Neural progenitor cell (in vitro differentiated cells): ENCODE results near the gene SYDE1. TPM values are rescaled to one million over a fixed set of nuclear protein-coding genes. Genes with fewer than 3 reads are reported as not detected.

ENCODE experiments used
- DNase-seq: peaks from one replicate; pipeline ENCODE4 v3.0.0-alpha.2; 2016; ENCODE audit warnings: low spot score
- H2AFZ ChIP-seq: fragments of 200-600 bp; sonication (generic); replicated peaks from 2 replicates; pipeline ENCODE4 v1.6.1; 2016; ENCODE audit warnings: antibody characterized with exemption
- H3F3A ChIP-seq: fragments of 200-600 bp; sonication (generic); 2 replicates; pipeline ENCODE4 v1.6.1; 2016; ENCODE audit warnings: antibody characterized with exemption, low read depth
- H3K27ac ChIP-seq: fragments of 200-600 bp; sonication (generic); 2 replicates; pipeline ENCODE4 v1.5.1; 2016; ENCODE audit warnings: mild to moderate bottlenecking
- H3K27me3 ChIP-seq: fragments of 200-600 bp; sonication (generic); 2 replicates; pipeline ENCODE4 v1.6.1; 2016; ENCODE audit warnings: mild to moderate bottlenecking, moderate library complexity
- H3K36me3 ChIP-seq: fragments of 200-600 bp; sonication (generic); 2 replicates; pipeline ENCODE4 v1.5.1; 2016
- H3K4me1 ChIP-seq: fragments of 200-600 bp; sonication (generic); 2 replicates; pipeline ENCODE4 v1.6.1; 2016; ENCODE audit warnings: mixed run types
- H3K4me2 ChIP-seq: fragments of 200-600 bp; sonication (generic); 2 replicates; pipeline ENCODE4 v1.6.1; 2016
- H3K4me3 ChIP-seq: fragments of 200-600 bp; sonication (generic); 2 replicates; pipeline ENCODE4 v1.5.1; 2016
- H3K79me2 ChIP-seq: fragments of 200-600 bp; sonication (generic); 2 replicates; pipeline ENCODE4 v1.6.1; 2016; ENCODE audit warnings: low read depth
- H3K9ac ChIP-seq: fragments of 200-600 bp; sonication (generic); 2 replicates; pipeline ENCODE4 v1.6.1; 2016
- H3K9me3 ChIP-seq: fragments of 200-600 bp; sonication (generic); 2 replicates; pipeline ENCODE4 v1.5.1; 2016; ENCODE audit warnings: low read depth
- H4K20me1 ChIP-seq: fragments of 200-600 bp; sonication (generic); 2 replicates; pipeline ENCODE4 v1.6.1; 2016; ENCODE audit warnings: low read depth
- H3K27ac Mint-ChIP-seq: 3 replicates; pipeline ENCODE4 v1.8.0; 2021; ENCODE audit warnings: mixed read lengths
- H3K27me3 Mint-ChIP-seq: 2 replicates; pipeline ENCODE4 v1.8.0; 2022; ENCODE audit warnings: low read depth, mild to moderate bottlenecking, inconsistent platforms, moderate library complexity, mixed read lengths; ENCODE audit not compliant: insufficient read depth
- H3K36me3 Mint-ChIP-seq: 3 replicates; pipeline ENCODE4 v1.8.0; 2021; ENCODE audit warnings: mixed read lengths
- H3K4me1 Mint-ChIP-seq: 3 replicates; pipeline ENCODE4 v1.8.0; 2021; ENCODE audit warnings: mixed read lengths
- H3K4me3 Mint-ChIP-seq: 3 replicates; pipeline ENCODE4 v1.8.0; 2021; ENCODE audit warnings: mild to moderate bottlenecking, moderate library complexity, mixed read lengths
- H3K9me3 Mint-ChIP-seq: 3 replicates; pipeline ENCODE4 v1.8.0; 2020; ENCODE audit warnings: mixed read lengths
- CTCF ChIP-seq: fragments of 200-600 bp; sonication (generic); IDR thresholded peaks from 2 replicates; pipeline ENCODE4 v1.5.1; 2017; ENCODE audit warnings: antibody characterized with exemption, mild to moderate bottlenecking
- EZH2 ChIP-seq: fragments of 200-600 bp; sonication (generic); IDR thresholded peaks from 2 replicates; pipeline ENCODE4 v1.6.1; 2017; ENCODE audit warnings: antibody characterized with exemption, mild to moderate bottlenecking, moderate library complexity
- EZH2phosphoT487 ChIP-seq: fragments of 200-600 bp; sonication (generic); IDR thresholded peaks from 2 replicates; pipeline ENCODE4 v1.6.1; 2017; ENCODE audit warnings: antibody characterized with exemption
- total RNA-seq: library from RNA; depleted of rRNA; stranded (reverse); fragments of >200 nt; gene quantifications from 2 replicates; pipeline ENCODE4 v1.2.3, GENCODE V29; 2015; ENCODE audit warnings: low replicate concordance

SYDE1 gene
- total RNA-seq, 1 donor from 2014 or later, result 8.0 TPM

- Mint-ChIP-seq H3K27me3 (peaks cover 6% of the 10 kb centered on the region), H3K9me3 (peaks cover 16% of the 10 kb centered on the region), H3K27ac (no peak overlapping the region), H3K4me3 (no peak overlapping the region), H3K4me1 (no peaks in the 10 kb centered on the region), H3K36me3 (no peaks in the 10 kb centered on the region)
- Histone ChIP-seq H2AFZ (no peak overlapping the region), H3K4me3 (no peak overlapping the region), H3K4me2 (no peak overlapping the region), H4K20me1 (no peaks in the 10 kb centered on the region), H3K27me3 (no peaks in the 10 kb centered on the region), H3K27ac (no peak overlapping the region), H3K4me1 (no peaks in the 10 kb centered on the region), H3K9me3 (no peaks in the 10 kb centered on the region), H3K9ac (no peak overlapping the region), H3K79me2 (no peaks in the 10 kb centered on the region), H3F3A (no peaks in the 10 kb centered on the region), H3K36me3 (no peaks in the 10 kb centered on the region)
- no peak for TF ChIP-seq EZH2phosphoT487
- TF ChIP-seq CTCF, result no peak
- no peak for TF ChIP-seq EZH2
- DNase-seq, result no peak
Observed at GRCh38 chr19:15141143-15141542, 33.9 kb downstream of the SYDE1 start.

GRCh38 chr19:15142313-15142712, 35.1 kb downstream of the SYDE1 start:
- Histone ChIP-seq H2AFZ (no peak overlapping the region), H3K27me3 (no peaks in the 10 kb centered on the region), H3F3A (no peaks in the 10 kb centered on the region), H3K4me1 (no peaks in the 10 kb centered on the region), H3K4me3 (no peak overlapping the region), H4K20me1 (no peaks in the 10 kb centered on the region), H3K36me3 (no peaks in the 10 kb centered on the region), H3K79me2 (no peaks in the 10 kb centered on the region), H3K27ac (no peak overlapping the region), H3K4me2 (no peak overlapping the region), H3K9me3 (no peaks in the 10 kb centered on the region), H3K9ac (no peak overlapping the region)
- no peak for TF ChIP-seq EZH2
- no peak for TF ChIP-seq EZH2phosphoT487
- no peak for TF ChIP-seq CTCF
- Mint-ChIP-seq H3K27me3 (peaks cover 2% of the 10 kb centered on the region), H3K27ac (no peak overlapping the region), H3K9me3 (peaks cover 16% of the 10 kb centered on the region), H3K4me3 (no peak overlapping the region), H3K36me3 (no peaks in the 10 kb centered on the region), H3K4me1 (no peaks in the 10 kb centered on the region)
- no peak for DNase-seq

GRCh38 chr19:15144046-15144646, 36.9 kb downstream of the SYDE1 start:
- no peak overlapping the region for H3K4me3 ChIP-seq
- Mint-ChIP-seq H3K36me3 (no peaks in the 10 kb centered on the region), H3K4me3 (no peak overlapping the region), H3K9me3 (peaks cover 6% of the 10 kb centered on the region), H3K27ac (no peak overlapping the region), H3K27me3 (peaks cover 2% of the 10 kb centered on the region), H3K4me1 (no peaks in the 10 kb centered on the region)
- no peaks in the 10 kb centered on the region for H4K20me1 ChIP-seq
- no peaks in the 10 kb centered on the region for H3K27me3 ChIP-seq
- H3K36me3 ChIP-seq, result no peaks in the 10 kb centered on the region
- no peak for DNase-seq
- H3K9me3 ChIP-seq, result no peaks in the 10 kb centered on the region
- TF ChIP-seq CTCF (no peak), EZH2phosphoT487 (no peak)
- H3K4me1 ChIP-seq, result no peaks in the 10 kb centered on the region
- H3K4me2 ChIP-seq, result no peak overlapping the region
- no peaks in the 10 kb centered on the region for H3K79me2 ChIP-seq
- H3K27ac ChIP-seq, result no peak overlapping the region
- no peak overlapping the region for H2AFZ ChIP-seq
- H3K9ac ChIP-seq, result no peak overlapping the region
- H3F3A ChIP-seq, result no peaks in the 10 kb centered on the region
